ENCODE data around the gene CFP. TPM values are rescaled to one million over a fixed set of nuclear protein-coding genes. Genes with fewer than 3 reads are reported as not detected.

The CFP gene
- total RNA-seq, 4 donors from 2014 or later = 3.0 to 7.6 (median 4.5) TPM

- no peak for TF ChIP-seq CTCF (IDR thresholded peaks at IDR 0.05)
- no peak for TF ChIP-seq POLR2A (IDR thresholded peaks at IDR 0.05)
- peak in 1 of 2 donors; percentile 49 for DNase-seq (ENCODE audit: low spot score in 2 of 2)
- H3K4me3 ChIP-seq (ENCODE audit: low read depth, poor library complexity, severe bottlenecking) = no peak overlapping the region
- 34 to 64% methylated on average over 2 to 4 of the region's 4 CpGs for WGBS, 2 donors
- intact Hi-C loops (cut with DNase I; ENCODE audit: low total_unique reads) = no loop called here
Observed at GRCh38 chrX:47587091-47587891, 42.4 kb downstream of the CFP start.

- no peak overlapping the region for H3K4me3 ChIP-seq (ENCODE audit: low read depth, poor library complexity, severe bottlenecking)
- 57 to 59% methylated on average over 10 to 11 of the region's 11 CpGs for WGBS, 2 donors
- TF ChIP-seq CTCF (IDR thresholded peaks at IDR 0.05) (no peak), POLR2A (IDR thresholded peaks at IDR 0.05) (no peak)
- peak in 1 of 2 donors; percentile 71 for DNase-seq (ENCODE audit: low spot score in 2 of 2)
- intact Hi-C loops (cut with DNase I; ENCODE audit: low total_unique reads) = no loop called here
Observed at GRCh38 chrX:47586043-47586787, 43.5 kb downstream of the CFP start.

GRCh38 chrX:47585273-47585672 is 44.5 kb downstream of the CFP start:
- TF ChIP-seq POLR2A (IDR thresholded peaks at IDR 0.05) = no peak
- no peak for TF ChIP-seq CTCF (IDR thresholded peaks at IDR 0.05)
- intact Hi-C loops (cut with DNase I; ENCODE audit: low total_unique reads) = no loop called here
- 63 to 100% methylated on average over 1 to 16 of the region's 16 CpGs for WGBS, 2 donors
- DNase-seq (ENCODE audit: low spot score in 2 of 2) = peak in 1 of 2 donors; percentile 81
- no peak overlapping the region for H3K4me3 ChIP-seq (ENCODE audit: low read depth, poor library complexity, severe bottlenecking)

- intact Hi-C loops (cut with DNase I; ENCODE audit: low total_unique reads) = no loop called here
- no peak overlapping the region for H3K4me3 ChIP-seq (ENCODE audit: low read depth, poor library complexity, severe bottlenecking)
- 71% methylated on average over 6 of the region's 6 CpGs for WGBS, 2 donors
- DNase-seq (ENCODE audit: low spot score in 2 of 2) = no peak
- TF ChIP-seq CTCF (IDR thresholded peaks at IDR 0.05) = no peak
- no peak for TF ChIP-seq POLR2A (IDR thresholded peaks at IDR 0.05)
Observed at GRCh38 chrX:47584714-47585113, 45.0 kb downstream of the CFP start.

GRCh38 chrX:47583240-47583861 is 46.4 kb downstream of the CFP start:
- TF ChIP-seq POLR2A (IDR thresholded peaks at IDR 0.05) (no peak), CTCF (IDR thresholded peaks at IDR 0.05) (no peak)
- intact Hi-C loops (cut with DNase I; ENCODE audit: low total_unique reads) = no loop called here
- no peak overlapping the region for H3K4me3 ChIP-seq (ENCODE audit: low read depth, poor library complexity, severe bottlenecking)
- WGBS, 2 donors = 64 to 71% methylated on average over 5 to 8 of the region's 8 CpGs
- peak in 1 of 2 donors; percentile 83 for DNase-seq (ENCODE audit: low spot score in 2 of 2)
